GM12891 (cell line): Measurements from ENCODE around the gene SPACA5B. TPM values are rescaled to one million over a fixed set of nuclear protein-coding genes. Genes with fewer than 3 reads are reported as not detected.
A peak's percentile ranks its signal among the peaks of the same experiment; 100 is the strongest.
"Not testable (repeated sequence)": the region's sequence is repeated elsewhere in the genome, so short reads cannot be mapped to it uniquely, and the experiment has no call there.

Experiments
- DNase-seq: peaks from one replicate; pipeline ENCODE4 v3.0.0; 2011; ENCODE audit warnings: low spot score; ENCODE audit not compliant: insufficient read length
- FAIRE-seq: peaks from 2 replicates; lab custom pipeline; 2011; peaks lifted over from hg19 to GRCh38; lab: Jason Lieb, UNC
- PAX5 ChIP-seq: IDR thresholded peaks from 2 replicates; pipeline ENCODE4 v1.6.1; 2011; ENCODE audit warnings: low read length, moderate library complexity, mild to moderate bottlenecking; ENCODE audit not compliant: insufficient read depth, severe bottlenecking
- POLR2A ChIP-seq: IDR thresholded peaks from 2 replicates; pipeline ENCODE4 v1.6.1; 2011; ENCODE audit warnings: low read depth, low read length, control low read depth
- POLR2AphosphoS5 ChIP-seq: IDR thresholded peaks from 2 replicates; pipeline ENCODE4 v1.6.1; 2011; ENCODE audit warnings: low read depth, low read length, control low read depth
- POU2F2 ChIP-seq: IDR thresholded peaks from 2 replicates; pipeline ENCODE4 v1.6.1; 2011; ENCODE audit warnings: low read depth, mild to moderate bottlenecking, control low read depth, low read length, moderate library complexity
- SPI1 ChIP-seq: IDR thresholded peaks from 2 replicates; pipeline ENCODE4 v1.6.1; 2011; ENCODE audit warnings: low read depth, low read length, control low read depth
- TAF1 ChIP-seq: IDR thresholded peaks from 2 replicates; pipeline ENCODE4 v1.6.1; 2011; ENCODE audit warnings: low read depth, low read length, control low read depth
- polyA plus RNA-seq: library from polyadenylated mRNA; unstranded; fragments of >200 nt; gene quantifications from one replicate; pipeline ENCODE4 v1.2.1, GENCODE V29; 2012; ENCODE audit warnings: low read depth, missing spikeins, inconsistent platforms; ENCODE audit not compliant: missing spikeins

SPACA5B gene
- not detected for polyA plus RNA-seq

- not testable (repeated sequence) for FAIRE-seq, DNase-seq
Observed at GRCh38 chrX:48130326-48130725, at the start of gene SPACA5B. Gene SPACA5B, plus strand, starts transcription at chrX:48130626. Its CDS starts 62 bp downstream, at chrX:48130688.

GRCh38 chrX:48083212-48083611 is 47.2 kb upstream of the SPACA5B start:
- FAIRE-seq, result peak; percentile 83
- no peak for TF ChIP-seq POU2F2
- no peak for TF ChIP-seq POLR2A
- no peak for TF ChIP-seq SPI1
- TF ChIP-seq POLR2AphosphoS5, result no peak
- TF ChIP-seq PAX5, result no peak
- DNase-seq, result peak; percentile 17

GRCh38 chrX:48083706-48084105 is 46.7 kb upstream of the SPACA5B start:
- DNase-seq (no peak), FAIRE-seq (no peak)
- TF ChIP-seq POU2F2, result no peak
- TF ChIP-seq TAF1, result no peak
- no peak for TF ChIP-seq PAX5
- no peak for TF ChIP-seq SPI1
- no peak for TF ChIP-seq POLR2A
- TF ChIP-seq POLR2AphosphoS5, result no peak

- TF ChIP-seq POU2F2 (no peak), POLR2AphosphoS5 (no peak), TAF1 (no peak), PAX5 (no peak), SPI1 (no peak), POLR2A (no peak)
- no peak for FAIRE-seq
- no peak for DNase-seq
Observed at GRCh38 chrX:48086082-48086481, 44.3 kb upstream of the SPACA5B start.

- DNase-seq, result no peak
- TF ChIP-seq PAX5 (no peak), TAF1 (no peak), POU2F2 (no peak), POLR2A (no peak), POLR2AphosphoS5 (no peak), SPI1 (no peak)
- no peak for FAIRE-seq
Observed at GRCh38 chrX:48090123-48090522, 40.3 kb upstream of the SPACA5B start.

- not testable (repeated sequence) for DNase-seq, FAIRE-seq
Observed at GRCh38 chrX:48092558-48092957, 37.9 kb upstream of the SPACA5B start.

GRCh38 chrX:48101443-48101842 is 29.0 kb upstream of the SPACA5B start:
- DNase-seq, result no peak

GRCh38 chrX:48102874-48103374 is 27.5 kb upstream of the SPACA5B start:
- DNase-seq (no peak), FAIRE-seq (no peak)
- no peak for TF ChIP-seq TAF1
- no peak for TF ChIP-seq POU2F2
- no peak for TF ChIP-seq POLR2AphosphoS5
- no peak for TF ChIP-seq SPI1
- TF ChIP-seq PAX5, result no peak
- TF ChIP-seq POLR2A, result no peak

More at GRCh38 chrX:48101443-48101842, 29.0 kb upstream of the SPACA5B start:
- no peak for FAIRE-seq
- TF ChIP-seq POLR2AphosphoS5 (no peak), POLR2A (no peak), POU2F2 (no peak), PAX5 (no peak), SPI1 (no peak), TAF1 (no peak)

- no peak for DNase-seq
- TF ChIP-seq POLR2A (no peak), POLR2AphosphoS5 (no peak), POU2F2 (no peak), TAF1 (no peak), PAX5 (no peak), SPI1 (no peak)
- no peak for FAIRE-seq
Observed at GRCh38 chrX:48107717-48108116, 22.7 kb upstream of the SPACA5B start.

- not testable (repeated sequence) for FAIRE-seq, DNase-seq
Observed at GRCh38 chrX:48125286-48125685, 5.1 kb upstream of the SPACA5B start.

GRCh38 chrX:48132308-48132844 is 1.9 kb downstream of the SPACA5B start:
- not testable (repeated sequence) for FAIRE-seq, DNase-seq

GRCh38 chrX:48139076-48139475 is 8.7 kb downstream of the SPACA5B start:
- not testable (repeated sequence) for FAIRE-seq, DNase-seq

GRCh38 chrX:48141810-48142508 is 11.5 kb downstream of the SPACA5B start:
- not testable (repeated sequence) for DNase-seq
- FAIRE-seq, result peak; percentile 90

- not testable (repeated sequence) for DNase-seq
- peak; percentile 82 for FAIRE-seq
Observed at GRCh38 chrX:48142697-48143096, 12.3 kb downstream of the SPACA5B start.
